ENCODE measurements around the gene ETV1. TPM values are rescaled to one million over a fixed set of nuclear protein-coding genes. Genes with fewer than 3 reads are reported as not detected.

Gene ETV1
- total RNA-seq, 2 donors from 2014 or later = 15.8 to 31.2 TPM

GRCh38 chr7:13844954-13845353 is 144.5 kb downstream of the ETV1 start:
- no peaks in the 10 kb centered on the region for H3K9me3 Mint-ChIP-seq
- H3K27ac Mint-ChIP-seq = no peak overlapping the region
- H3K4me1 Mint-ChIP-seq = peaks cover 8% of the 10 kb centered on the region
- H3K9me3 ChIP-seq (ENCODE audit: control insufficient read depth, low read length) = no peaks in the 10 kb centered on the region
- no peaks in the 10 kb centered on the region for H3K36me3 ChIP-seq (ENCODE audit: control insufficient read depth, insufficient read depth, low read length)
- no peak overlapping the region for H3K9ac ChIP-seq (ENCODE audit: extremely low read depth, low read length, poor library complexity, severe bottlenecking)
- H3K36me3 Mint-ChIP-seq (ENCODE audit: low read depth) = no peaks in the 10 kb centered on the region
- H3K27me3 Mint-ChIP-seq (ENCODE audit: insufficient read depth) = no peaks in the 10 kb centered on the region
- no peak overlapping the region for H3K27ac ChIP-seq (ENCODE audit: low read depth, low read length)
- H3K4me1 ChIP-seq (ENCODE audit: control insufficient read depth, insufficient read depth, low read length) = no peaks in the 10 kb centered on the region
- no peak for TF ChIP-seq CTCF (conservative IDR thresholded peaks at IDR 0.05)
- DNase-seq = no peak
- 92 to 100% methylated on average over 1 to 2 of the region's 2 CpGs for WGBS, 2 experiments (ENCODE audit: insufficient coverage in 1 of 2, insufficient read length in 1 of 2)
- H3K27me3 ChIP-seq (ENCODE audit: control insufficient read depth, insufficient read depth, low read length, poor library complexity, severe bottlenecking) = no peaks in the 10 kb centered on the region
- H3K4me3 Mint-ChIP-seq = no peak overlapping the region
- H3K4me3 ChIP-seq (ENCODE audit: low read length) = no peak overlapping the region

GRCh38 chr7:13841284-13841683 is 148.2 kb downstream of the ETV1 start:
- Mint-ChIP-seq H3K4me1 (peaks cover 3% of the 10 kb centered on the region), H3K36me3 (ENCODE audit: low read depth) (no peaks in the 10 kb centered on the region)

More at GRCh38 chr7:13841284-13841683, 148.2 kb downstream of the ETV1 start:
- H3K9ac ChIP-seq (ENCODE audit: extremely low read depth, low read length, poor library complexity, severe bottlenecking) = no peak overlapping the region
- Mint-ChIP-seq H3K27me3 (ENCODE audit: insufficient read depth) (no peaks in the 10 kb centered on the region), H3K4me3 (no peak overlapping the region), H3K9me3 (no peaks in the 10 kb centered on the region), H3K27ac (no peak overlapping the region)
- H3K36me3 ChIP-seq (ENCODE audit: control insufficient read depth, insufficient read depth, low read length) = no peaks in the 10 kb centered on the region
- H3K9me3 ChIP-seq (ENCODE audit: control insufficient read depth, low read length) = no peaks in the 10 kb centered on the region
- H3K4me1 ChIP-seq (ENCODE audit: control insufficient read depth, insufficient read depth, low read length) = no peaks in the 10 kb centered on the region
- WGBS, 2 experiments (ENCODE audit: insufficient coverage in 1 of 2, insufficient read length in 1 of 2) = 83 to 100% methylated on average over 1 to 2 of the region's 2 CpGs
- H3K4me3 ChIP-seq (ENCODE audit: low read length) = no peak overlapping the region
- no peaks in the 10 kb centered on the region for H3K27me3 ChIP-seq (ENCODE audit: control insufficient read depth, insufficient read depth, low read length, poor library complexity, severe bottlenecking)
- DNase-seq = no peak
- TF ChIP-seq CTCF (conservative IDR thresholded peaks at IDR 0.05) = no peak
- no peak overlapping the region for H3K27ac ChIP-seq (ENCODE audit: low read depth, low read length)
